ENCODE data around the gene ILF2. TPM values are rescaled to one million over a fixed set of nuclear protein-coding genes. Genes with fewer than 3 reads are reported as not detected.

Gene ILF2
- total and polyA plus RNA-seq, 2 experiments from 2014 or later = 173 to 178 TPM

DNA sequence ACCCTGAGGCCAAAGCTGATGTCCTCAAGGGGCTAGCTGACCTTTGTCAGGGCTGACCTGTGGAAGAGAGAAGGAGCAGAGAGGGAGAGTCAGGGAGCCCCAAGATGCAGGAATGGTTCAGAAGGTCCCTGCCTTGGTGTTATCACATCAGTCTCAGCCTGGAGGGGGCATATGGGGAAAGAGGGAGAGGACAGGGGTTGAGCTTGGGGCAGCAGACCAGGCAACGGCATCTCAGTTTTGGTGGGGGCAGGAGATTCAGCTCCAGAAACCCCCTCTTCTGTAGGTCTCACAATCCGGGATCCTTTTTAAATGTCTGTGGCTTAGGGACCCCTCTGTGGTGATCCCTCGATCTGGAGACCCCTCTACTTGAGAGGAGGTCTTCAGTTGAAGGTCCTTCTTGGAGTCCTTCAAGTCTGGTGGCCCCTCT, 44.3 kb downstream of the ILF2 start:
- no peak for DNase-seq (ENCODE audit: low spot score)
- H3K9me2 ChIP-seq (replicated peaks; ENCODE audit: insufficient read depth) = no peaks in the 10 kb centered on the region
- H3K79me2 ChIP-seq = peaks cover 15% of the 10 kb centered on the region
- TF ChIP-seq EZH2 (IDR thresholded peaks at IDR 0.05; ENCODE audit: borderline replicate concordance) (no peak), EZH2phosphoT487 (IDR thresholded peaks at IDR 0.05; ENCODE audit: low read depth, severe bottlenecking, unreplicated experiment) (no peak)
- TF ChIP-seq, protein P1, sequence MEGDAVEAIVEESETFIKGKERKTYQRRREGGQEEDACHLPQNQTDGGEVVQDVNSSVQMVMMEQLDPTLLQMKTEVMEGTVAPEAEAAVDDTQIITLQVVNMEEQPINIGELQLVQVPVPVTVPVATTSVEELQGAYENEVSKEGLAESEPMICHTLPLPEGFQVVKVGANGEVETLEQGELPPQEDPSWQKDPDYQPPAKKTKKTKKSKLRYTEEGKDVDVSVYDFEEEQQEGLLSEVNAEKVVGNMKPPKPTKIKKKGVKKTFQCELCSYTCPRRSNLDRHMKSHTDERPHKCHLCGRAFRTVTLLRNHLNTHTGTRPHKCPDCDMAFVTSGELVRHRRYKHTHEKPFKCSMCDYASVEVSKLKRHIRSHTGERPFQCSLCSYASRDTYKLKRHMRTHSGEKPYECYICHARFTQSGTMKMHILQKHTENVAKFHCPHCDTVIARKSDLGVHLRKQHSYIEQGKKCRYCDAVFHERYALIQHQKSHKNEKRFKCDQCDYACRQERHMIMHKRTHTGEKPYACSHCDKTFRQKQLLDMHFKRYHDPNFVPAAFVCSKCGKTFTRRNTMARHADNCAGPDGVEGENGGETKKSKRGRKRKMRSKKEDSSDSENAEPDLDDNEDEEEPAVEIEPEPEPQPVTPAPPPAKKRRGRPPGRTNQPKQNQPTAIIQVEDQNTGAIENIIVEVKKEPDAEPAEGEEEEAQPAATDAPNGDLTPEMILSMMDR (IDR thresholded peaks at IDR 0.05; ENCODE audit: poor library complexity) = no peak
- WGBS (ENCODE audit: low lambda C conversion rate, missing lambda C conversion rate) = 80% methylated on average over 3 of the region's 3 CpGs
- H3K27me3 ChIP-seq = no peaks in the 10 kb centered on the region
- peaks cover 36% of the 10 kb centered on the region for H3K4me1 ChIP-seq (ENCODE audit: insufficient read depth)
- H2AFZ ChIP-seq = peak overlapping the region; percentile 91
- H3K4me2 ChIP-seq = peak overlapping the region; percentile 96
- no peaks in the 10 kb centered on the region for H4K20me1 ChIP-seq (ENCODE audit: insufficient read depth, poor library complexity, severe bottlenecking)
- no peaks in the 10 kb centered on the region for H3K36me3 ChIP-seq (replicated peaks; ENCODE audit: insufficient read depth, low read depth)
- peak overlapping the region; percentile 96 for H3K27ac ChIP-seq
- peak overlapping the region; percentile 68 for H3K4me3 ChIP-seq
- H3K9me3 ChIP-seq (ENCODE audit: low read depth) = no peaks in the 10 kb centered on the region

DNA sequence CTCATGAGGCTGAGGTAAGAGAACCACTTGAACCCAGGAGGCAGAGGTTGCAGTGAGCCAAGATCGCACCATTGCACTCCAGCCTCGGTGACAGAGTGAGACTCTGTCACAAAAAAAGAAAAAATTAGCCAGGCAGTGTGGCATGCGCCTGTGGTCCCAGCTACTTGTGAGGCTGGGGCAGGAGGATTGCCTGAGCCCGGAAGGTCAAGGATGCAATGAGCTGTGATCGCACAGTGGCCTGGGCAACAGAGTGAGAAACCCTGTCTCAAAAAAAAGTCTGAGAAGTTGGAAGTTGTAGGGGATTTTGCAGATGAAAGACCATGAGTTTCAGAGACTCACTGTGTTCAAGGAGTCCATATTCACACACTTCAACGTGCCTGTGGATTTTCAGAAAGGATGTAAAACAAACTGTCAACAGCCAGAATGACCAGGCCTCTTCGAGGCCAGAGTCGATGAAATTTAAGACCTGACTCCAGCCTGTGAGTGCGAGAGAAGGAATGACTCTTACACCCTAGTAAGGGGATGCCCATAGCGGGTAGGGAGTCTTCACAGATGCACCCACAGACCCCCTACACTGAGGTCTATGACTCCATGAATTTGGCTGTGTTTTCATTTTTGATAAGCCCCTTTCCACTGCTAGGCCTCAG, 45.7 kb downstream of the ILF2 start:
- WGBS (ENCODE audit: low lambda C conversion rate, missing lambda C conversion rate) = 79% methylated on average over 10 of the region's 10 CpGs
- no peaks in the 10 kb centered on the region for H3K9me3 ChIP-seq (ENCODE audit: low read depth)
- no peaks in the 10 kb centered on the region for H3K36me3 ChIP-seq (replicated peaks; ENCODE audit: insufficient read depth, low read depth)
- H4K20me1 ChIP-seq (ENCODE audit: insufficient read depth, poor library complexity, severe bottlenecking) = no peaks in the 10 kb centered on the region
- H3K79me2 ChIP-seq = peaks cover 15% of the 10 kb centered on the region
- peaks cover 25% of the 10 kb centered on the region for H3K4me1 ChIP-seq (ENCODE audit: insufficient read depth)
- no peak overlapping the region for H3K4me3 ChIP-seq
- no peak overlapping the region for H3K27ac ChIP-seq
- no peaks in the 10 kb centered on the region for H3K9me2 ChIP-seq (replicated peaks; ENCODE audit: insufficient read depth)
- H3K4me2 ChIP-seq = peak overlapping the region; percentile 96
- TF ChIP-seq EZH2phosphoT487 (IDR thresholded peaks at IDR 0.05; ENCODE audit: low read depth, severe bottlenecking, unreplicated experiment) (no peak), EZH2 (IDR thresholded peaks at IDR 0.05; ENCODE audit: borderline replicate concordance) (no peak)
- TF ChIP-seq, protein P1 (IDR thresholded peaks at IDR 0.05; ENCODE audit: poor library complexity) = no peak
- H2AFZ ChIP-seq = no peak overlapping the region
- no peaks in the 10 kb centered on the region for H3K27me3 ChIP-seq
- DNase-seq (ENCODE audit: low spot score) = no peak

DNA sequence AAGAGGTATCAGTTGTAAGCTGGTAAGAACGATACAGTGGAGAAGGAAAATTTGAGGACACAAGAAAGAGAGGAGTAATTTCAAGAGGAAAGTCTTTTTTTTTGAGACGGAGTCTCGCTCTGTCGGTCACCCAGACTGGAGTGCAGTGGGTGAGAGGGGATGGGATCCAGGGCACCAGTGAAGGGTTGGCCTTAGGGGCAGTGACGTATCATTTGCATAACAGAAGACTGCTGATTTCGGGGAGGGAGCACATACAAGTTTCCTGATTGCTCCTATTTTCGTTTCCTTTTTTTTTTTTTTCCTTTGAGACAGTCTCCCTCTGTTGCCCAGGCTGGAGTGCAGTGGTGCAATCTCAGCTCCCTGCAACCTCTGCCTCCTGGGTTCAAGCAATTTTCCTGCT, 47.7 kb downstream of the ILF2 start:
- Histone ChIP-seq H3K9me3 (ENCODE audit: low read depth) (no peaks in the 10 kb centered on the region), H3K79me2 (peaks cover 15% of the 10 kb centered on the region), H3K4me3 (no peak overlapping the region), H3K27me3 (no peaks in the 10 kb centered on the region), H3K36me3 (replicated peaks; ENCODE audit: insufficient read depth, low read depth) (no peaks in the 10 kb centered on the region), H3K9me2 (replicated peaks; ENCODE audit: insufficient read depth) (no peaks in the 10 kb centered on the region), H3K27ac (no peak overlapping the region), H4K20me1 (ENCODE audit: insufficient read depth, poor library complexity, severe bottlenecking) (no peaks in the 10 kb centered on the region), H2AFZ (no peak overlapping the region), H3K4me1 (ENCODE audit: insufficient read depth) (peaks cover 24% of the 10 kb centered on the region), H3K4me2 (no peak overlapping the region)
- 84% methylated on average over 7 of the region's 7 CpGs for WGBS (ENCODE audit: low lambda C conversion rate, missing lambda C conversion rate)
- DNase-seq (ENCODE audit: low spot score) = no peak
- no peak for TF ChIP-seq EZH2phosphoT487 (IDR thresholded peaks at IDR 0.05; ENCODE audit: low read depth, severe bottlenecking, unreplicated experiment)
- TF ChIP-seq, protein P1 (IDR thresholded peaks at IDR 0.05; ENCODE audit: poor library complexity) = no peak
- TF ChIP-seq EZH2 (IDR thresholded peaks at IDR 0.05; ENCODE audit: borderline replicate concordance) = no peak

Data from hepatocyte (in vitro differentiated cells).